Measurements from ENCODE around the gene TCFL5.
A peak's percentile ranks its signal among the peaks of the same experiment; 100 is the strongest.

TCFL5 gene

GRCh38 chr20:62861726-62862336 lies at the start of gene TCFL5:
Gene TCFL5, minus strand, starts transcription at chr20:62861822. Its CDS starts 152 bp downstream, at chr20:62861670.
- Histone ChIP-seq H3K9me2 (replicated peaks; ENCODE audit: insufficient read depth, low read length) (no peaks in the 10 kb centered on the region), H3K9me3 (replicated peaks; ENCODE audit: insufficient read depth, low read length) (no peaks in the 10 kb centered on the region), H3K4me3 (ENCODE audit: low read length) (peak within 1 kb of the TSS; percentile 39; the same call in 1 of the 2 replicates), H3K9ac (ENCODE audit: low read length) (no peak within 1 kb of the TSS), H4K20me1 (ENCODE audit: insufficient read depth, low read length) (no peaks in the 10 kb centered on the region), H3K4me2 (ENCODE audit: low read depth, low read length) (peak within 1 kb of the TSS; percentile 52; the same call in 1 of the 2 replicates), H2AFZ (ENCODE audit: low read length) (peak within 1 kb of the TSS; percentile 51; the same call in 1 of the 2 replicates), H3K79me2 (ENCODE audit: low read length) (peaks cover 9% of the 10 kb centered on the region), H3K27ac (ENCODE audit: low read length) (no peak within 1 kb of the TSS), H3K4me1 (ENCODE audit: low read length) (peaks cover 3% of the 10 kb centered on the region; the same call in 1 of the 2 replicates), H3F3A (ENCODE audit: insufficient read depth, low read length) (no peaks in the 10 kb centered on the region), H3K27me3 (replicated peaks; ENCODE audit: insufficient read depth, low read length) (peaks cover 24% of the 10 kb centered on the region), H3K36me3 (replicated peaks; ENCODE audit: insufficient read depth, low read length) (no peaks in the 10 kb centered on the region)
- DNase-seq, result peak; percentile 83
- TF ChIP-seq EZH2phosphoT487 (IDR thresholded peaks at IDR 0.05; ENCODE audit: low read length) (no peak), CTCF (IDR thresholded peaks at IDR 0.05; ENCODE audit: low read length) (no peak), EZH2 (optimal IDR thresholded peaks at IDR 0.05; ENCODE audit: low read depth, low read length) (no peak)

- H3K79me2 ChIP-seq (ENCODE audit: low read length), result peaks cover 86% of the 10 kb centered on the region
- no peaks in the 10 kb centered on the region for H3F3A ChIP-seq (ENCODE audit: insufficient read depth, low read length)
- H4K20me1 ChIP-seq (ENCODE audit: insufficient read depth, low read length), result peaks cover 41% of the 10 kb centered on the region
- H3K27ac ChIP-seq (ENCODE audit: low read length), result no peak overlapping the region
- no peak overlapping the region for H3K4me2 ChIP-seq (ENCODE audit: low read depth, low read length)
- no peak overlapping the region for H2AFZ ChIP-seq (ENCODE audit: low read length)
- H3K9me2 ChIP-seq (replicated peaks; ENCODE audit: insufficient read depth, low read length), result no peaks in the 10 kb centered on the region
- no peak for TF ChIP-seq EZH2 (optimal IDR thresholded peaks at IDR 0.05; ENCODE audit: low read depth, low read length)
- TF ChIP-seq CTCF (IDR thresholded peaks at IDR 0.05; ENCODE audit: low read length), result no peak
- TF ChIP-seq EZH2phosphoT487 (IDR thresholded peaks at IDR 0.05; ENCODE audit: low read length), result no peak
- no peak overlapping the region for H3K9ac ChIP-seq (ENCODE audit: low read length)
- no peak overlapping the region for H3K4me3 ChIP-seq (ENCODE audit: low read length)
- H3K9me3 ChIP-seq (replicated peaks; ENCODE audit: insufficient read depth, low read length), result no peaks in the 10 kb centered on the region
- H3K27me3 ChIP-seq (replicated peaks; ENCODE audit: insufficient read depth, low read length), result no peaks in the 10 kb centered on the region
- no peaks in the 10 kb centered on the region for H3K4me1 ChIP-seq (ENCODE audit: low read length)
- H3K36me3 ChIP-seq (replicated peaks; ENCODE audit: insufficient read depth, low read length), result peaks cover 24% of the 10 kb centered on the region
- no peak for DNase-seq
Measured at GRCh38 chr20:62910777-62911497, 49.3 kb upstream of the TCFL5 start.

- Histone ChIP-seq H3K4me1 (ENCODE audit: low read length) (no peaks in the 10 kb centered on the region), H3K27me3 (replicated peaks; ENCODE audit: insufficient read depth, low read length) (no peaks in the 10 kb centered on the region), H3K79me2 (ENCODE audit: low read length) (peaks cover 79% of the 10 kb centered on the region), H3F3A (ENCODE audit: insufficient read depth, low read length) (no peaks in the 10 kb centered on the region), H4K20me1 (ENCODE audit: insufficient read depth, low read length) (peaks cover 34% of the 10 kb centered on the region), H3K36me3 (replicated peaks; ENCODE audit: insufficient read depth, low read length) (peaks cover 28% of the 10 kb centered on the region), H3K9ac (ENCODE audit: low read length) (no peak overlapping the region), H2AFZ (ENCODE audit: low read length) (no peak overlapping the region), H3K27ac (ENCODE audit: low read length) (no peak overlapping the region), H3K4me3 (ENCODE audit: low read length) (no peak overlapping the region), H3K4me2 (ENCODE audit: low read depth, low read length) (no peak overlapping the region), H3K9me2 (replicated peaks; ENCODE audit: insufficient read depth, low read length) (no peaks in the 10 kb centered on the region), H3K9me3 (replicated peaks; ENCODE audit: insufficient read depth, low read length) (no peaks in the 10 kb centered on the region)
- no peak for DNase-seq
- TF ChIP-seq EZH2phosphoT487 (IDR thresholded peaks at IDR 0.05; ENCODE audit: low read length), result no peak
- no peak for TF ChIP-seq EZH2 (optimal IDR thresholded peaks at IDR 0.05; ENCODE audit: low read depth, low read length)
- no peak for TF ChIP-seq CTCF (IDR thresholded peaks at IDR 0.05; ENCODE audit: low read length)
Measured at GRCh38 chr20:62910217-62910766, 48.7 kb upstream of the TCFL5 start.
